Measurements from ENCODE around the gene CORO6.

The CORO6 gene

DNA sequence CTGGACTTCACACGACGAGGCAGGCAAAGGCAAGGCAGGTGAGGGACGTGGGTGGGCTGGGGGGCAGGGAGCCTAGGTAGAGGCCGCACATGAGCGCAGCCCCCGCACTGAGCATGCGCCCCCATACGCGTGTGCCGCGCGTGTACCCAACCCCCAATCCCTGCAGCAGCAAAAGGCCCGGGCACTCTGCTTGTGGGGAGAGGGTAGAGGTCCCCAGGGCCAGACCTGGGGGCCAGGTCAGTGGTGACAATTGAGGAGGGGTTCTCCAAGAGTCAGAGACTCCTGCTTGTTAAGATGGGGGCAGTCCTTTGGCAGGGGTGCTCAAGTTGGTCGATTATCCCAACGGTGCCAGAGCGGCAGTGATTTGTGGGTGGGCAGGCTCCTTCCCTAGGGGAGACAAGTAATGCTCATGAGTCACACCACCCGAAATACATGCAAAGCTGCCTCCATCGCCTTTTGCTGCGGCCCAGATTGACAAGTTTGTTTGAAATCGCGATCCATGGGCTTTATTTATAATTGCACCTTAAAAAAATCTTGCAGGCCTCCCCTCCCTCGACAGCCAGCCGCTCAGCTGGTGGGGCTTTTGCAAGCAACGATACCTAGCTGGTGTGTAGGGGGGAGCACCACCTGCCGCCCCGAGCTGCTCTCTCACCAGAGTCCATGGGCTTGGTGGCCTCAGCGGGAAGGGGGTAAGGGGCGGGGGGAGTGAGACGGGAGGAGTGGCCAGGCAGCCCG, 32.1 kb downstream of the CORO6 start:
- peak; percentile 39 for DNase-seq

DNA sequence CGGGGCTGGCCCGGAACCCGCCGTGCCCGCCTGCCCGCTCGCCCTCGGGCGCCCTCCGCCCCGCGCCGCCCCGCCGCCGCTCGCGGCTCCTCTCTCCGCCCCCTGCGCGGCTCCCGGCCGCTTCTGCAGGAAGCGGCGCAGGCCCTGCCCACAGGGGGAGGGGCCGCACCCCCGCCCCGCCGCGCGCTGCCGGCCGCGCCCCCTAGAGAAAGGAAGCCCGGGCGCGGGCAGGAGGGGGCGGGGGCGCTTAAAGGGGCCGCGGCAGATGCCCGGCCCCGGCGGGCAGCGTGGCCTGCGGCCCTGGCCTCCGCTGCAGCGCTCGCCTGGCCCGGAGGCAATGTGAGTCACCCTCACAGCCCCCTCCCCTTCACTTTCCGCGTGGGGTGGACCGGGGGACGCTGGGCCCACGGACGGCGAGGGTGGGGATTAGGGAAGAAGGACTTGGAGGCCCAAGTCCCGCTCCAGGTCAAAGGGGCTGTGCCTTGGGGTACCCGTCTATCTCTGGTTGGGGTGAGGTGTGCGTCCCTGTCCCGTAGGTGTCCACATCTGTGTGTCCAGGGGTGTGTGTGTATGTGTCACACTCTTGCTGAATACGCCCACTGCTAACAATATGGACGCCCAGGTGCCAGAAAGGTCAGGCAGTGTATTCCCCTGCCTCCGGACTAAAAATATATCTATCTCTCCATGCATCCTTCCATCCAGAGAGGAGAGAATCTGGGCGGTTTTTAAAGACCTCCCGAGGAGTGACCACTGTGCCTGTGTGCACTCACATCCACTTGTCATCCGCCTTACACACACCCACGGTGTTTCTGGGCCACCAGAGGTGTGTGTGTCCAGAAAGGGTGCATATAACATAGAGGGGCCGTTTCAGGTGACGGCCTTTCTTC, 32.9 kb downstream of the CORO6 start, which contains the start of gene GIT1:
TSS of gene GIT1 (minus strand) at position 125 of the 887 bp plus-strand sequence. CDS start 270 bp downstream, outside the sequence.
- peak; percentile 85 for DNase-seq

DNA sequence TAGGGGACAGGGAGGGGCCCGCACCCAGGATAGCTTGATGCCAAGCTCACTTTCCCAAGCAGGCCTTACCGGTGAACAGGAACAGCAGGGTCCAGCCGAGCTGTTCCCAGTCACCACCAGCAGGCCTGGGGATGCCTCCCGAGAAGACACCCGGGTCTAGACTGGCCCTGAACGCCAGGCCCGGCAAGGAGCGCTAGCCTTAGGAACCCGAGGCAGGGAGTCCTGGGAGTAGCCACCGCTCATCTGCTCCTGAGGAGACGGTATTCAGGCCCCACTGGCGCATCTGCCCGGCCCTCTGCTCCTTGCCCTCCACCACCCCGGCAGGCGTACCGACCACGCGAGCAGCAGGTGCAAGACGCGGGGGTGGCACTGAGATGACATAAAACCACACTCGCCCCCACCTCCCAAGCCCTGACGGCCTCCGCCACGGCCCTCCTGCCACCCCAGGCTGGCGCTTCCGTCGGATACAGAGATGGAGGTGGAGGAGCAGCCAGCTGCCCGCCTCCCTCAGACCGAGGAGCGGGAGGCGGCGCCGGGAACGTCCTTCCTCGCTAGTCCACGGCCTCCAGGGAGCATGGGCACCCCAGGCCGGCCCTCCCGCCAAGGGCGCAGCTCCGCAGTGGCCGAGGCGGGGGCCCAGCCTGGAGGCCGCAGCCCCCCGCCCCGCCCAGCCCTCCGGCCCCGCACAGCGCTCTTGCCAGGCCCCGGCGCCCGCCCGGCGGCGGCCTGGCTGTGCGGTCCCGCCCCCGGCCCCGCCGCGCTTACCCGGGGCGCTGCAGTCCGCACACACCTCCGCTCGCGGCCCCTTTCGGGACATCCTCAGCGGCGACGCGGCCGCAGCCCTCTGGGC, 33.9 kb downstream of the CORO6 start:
- peak; percentile 77 for DNase-seq

DNA sequence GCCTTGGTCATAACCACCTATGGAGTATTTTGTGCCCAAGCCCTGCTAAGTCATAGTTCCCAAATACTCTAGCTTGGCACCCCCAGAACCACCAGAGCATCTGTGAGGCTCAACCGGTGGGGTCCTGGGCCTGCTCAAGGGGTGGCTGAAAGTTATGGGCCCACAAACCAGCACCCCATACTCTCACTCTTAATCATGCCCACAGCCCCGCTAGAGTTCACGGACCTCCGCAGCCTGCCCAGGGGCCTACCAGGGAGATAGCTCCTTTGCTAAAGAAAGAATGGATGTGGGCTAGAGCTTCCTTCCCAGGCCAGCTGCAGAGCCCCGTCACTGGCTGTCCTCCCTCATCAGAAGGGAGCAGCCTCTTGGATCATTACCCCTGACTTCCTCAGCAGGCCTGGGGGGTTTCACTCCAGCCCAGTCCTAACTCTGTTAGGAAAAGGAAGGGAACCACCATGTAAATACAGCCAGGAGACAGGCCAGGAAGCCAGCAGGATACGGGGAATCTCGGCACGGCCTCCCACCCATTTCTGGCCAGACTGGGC, 34.6 kb downstream of the CORO6 start:
- peak; percentile 20 for DNase-seq

DNA sequence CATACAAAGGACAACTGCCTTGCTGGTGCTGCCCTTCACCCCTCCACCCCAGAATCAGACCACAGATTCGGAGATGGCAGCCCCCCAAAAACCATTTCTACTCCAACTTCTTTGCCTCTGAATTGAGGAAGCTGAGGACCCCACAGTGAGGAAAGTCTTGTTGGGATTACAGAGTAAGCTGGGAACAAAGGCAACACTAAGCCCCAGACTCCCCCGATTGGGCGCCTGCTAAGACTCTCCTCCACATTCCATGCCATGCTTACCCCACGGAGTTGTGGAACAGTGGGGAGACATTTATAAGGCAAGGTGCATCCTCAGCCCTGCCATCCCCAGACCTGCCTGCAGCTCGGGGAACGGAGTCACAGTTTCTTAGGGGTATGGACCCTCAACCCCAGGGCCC, 35.1 kb downstream of the CORO6 start:
- DNase-seq = no peak

DNA sequence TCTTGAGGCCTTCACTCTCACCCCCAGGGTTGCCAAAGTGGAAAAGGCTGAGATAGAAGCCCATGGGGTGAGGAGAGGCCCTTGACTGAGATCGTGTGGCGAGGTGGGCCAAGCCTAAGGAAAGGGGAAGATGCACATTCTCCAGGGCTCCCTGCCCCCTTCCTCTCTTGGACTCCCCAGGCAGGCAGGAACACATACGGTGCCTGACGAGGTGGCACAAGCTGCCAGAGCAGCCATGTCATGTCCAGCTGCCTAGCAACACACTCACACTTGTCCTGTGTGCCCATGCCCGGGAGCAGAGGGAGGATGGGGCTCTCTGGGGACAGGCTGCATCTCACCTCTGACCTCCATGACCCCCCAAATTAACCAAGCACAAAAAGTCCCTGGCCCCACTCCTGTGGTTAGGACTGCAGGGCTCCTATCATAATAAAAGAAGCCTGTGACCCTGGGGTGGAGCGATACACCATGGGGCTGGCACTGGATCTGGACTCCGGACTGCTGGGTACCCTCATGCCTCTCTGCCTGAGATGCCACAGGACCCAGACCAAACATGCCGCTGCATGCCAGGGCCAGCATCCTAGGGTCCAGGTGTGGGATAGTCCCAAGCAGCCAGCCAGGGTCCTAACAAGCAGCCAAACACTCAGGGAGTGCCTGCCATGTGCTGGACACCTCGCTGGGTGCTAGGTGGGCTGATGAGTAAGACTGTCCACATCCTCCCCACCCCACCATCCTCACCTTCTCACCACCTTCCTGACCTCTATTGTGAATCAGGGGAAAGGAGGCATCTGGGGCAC, 35.8 kb downstream of the CORO6 start:
- DNase-seq = no peak

DNA sequence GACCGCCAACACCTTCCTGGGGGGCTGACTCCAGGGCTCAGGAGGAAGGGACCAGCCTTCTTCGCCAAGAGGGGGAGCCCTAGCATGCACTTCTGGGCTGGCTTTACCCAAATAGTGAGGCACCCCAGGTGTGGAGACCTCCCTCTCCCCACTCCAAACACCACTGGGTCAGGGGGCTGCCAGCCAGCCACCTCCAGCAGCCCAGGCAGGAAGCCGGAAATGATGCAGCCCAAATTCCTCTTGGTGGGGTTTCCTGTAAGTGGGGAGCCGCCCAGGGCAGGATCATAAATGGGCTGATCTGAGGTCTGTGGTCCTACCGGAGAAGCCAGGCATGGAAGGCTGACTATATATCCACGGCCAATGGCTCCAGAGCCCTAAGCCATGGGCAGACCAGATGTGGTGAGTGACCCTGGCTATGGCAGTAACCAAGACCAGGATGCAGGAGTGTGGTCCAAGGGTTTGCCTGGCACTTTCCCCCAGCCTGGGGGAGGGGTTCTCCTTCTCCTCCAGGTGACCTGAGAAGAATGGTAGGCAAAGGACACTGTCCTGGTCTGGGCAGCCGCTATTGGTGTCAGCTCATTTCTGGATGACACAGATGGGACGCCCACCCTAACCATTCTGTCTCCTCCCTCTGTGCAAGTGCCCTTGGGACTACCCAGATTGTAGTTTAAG, 37.5 kb downstream of the CORO6 start:
- DNase-seq = peak; percentile 48

DNA sequence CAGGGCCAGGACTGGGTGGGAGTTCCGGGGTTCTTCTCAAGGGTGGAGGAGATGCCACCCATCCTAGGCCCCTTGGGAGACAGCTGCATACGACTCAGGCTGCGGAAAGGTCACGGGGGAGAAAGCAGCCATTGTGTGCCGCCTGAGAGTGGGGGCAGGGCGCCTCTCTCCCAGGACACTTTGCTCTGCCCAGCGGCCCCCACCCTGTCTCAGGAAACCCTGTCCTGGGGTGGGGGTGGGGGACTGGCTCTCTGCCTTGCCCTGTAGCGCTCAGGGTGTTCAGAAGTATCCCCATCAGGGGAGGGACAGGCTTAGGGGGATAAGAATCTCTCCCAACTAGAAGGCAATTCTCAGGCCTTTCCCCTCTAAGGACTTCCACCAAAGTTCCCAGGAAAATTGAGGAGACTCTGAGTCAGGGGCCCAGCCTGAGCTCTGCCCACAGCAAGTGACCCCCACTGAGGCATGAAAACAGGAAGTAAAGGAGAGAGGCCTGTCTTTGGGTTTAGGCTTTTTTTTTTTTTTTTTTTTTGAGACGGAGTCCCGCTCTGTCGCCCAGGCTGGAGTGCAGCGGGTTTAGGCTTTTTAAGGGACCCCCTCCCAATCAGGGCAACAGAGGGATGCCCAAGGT, 38.1 kb downstream of the CORO6 start:
- no peak for DNase-seq

DNA sequence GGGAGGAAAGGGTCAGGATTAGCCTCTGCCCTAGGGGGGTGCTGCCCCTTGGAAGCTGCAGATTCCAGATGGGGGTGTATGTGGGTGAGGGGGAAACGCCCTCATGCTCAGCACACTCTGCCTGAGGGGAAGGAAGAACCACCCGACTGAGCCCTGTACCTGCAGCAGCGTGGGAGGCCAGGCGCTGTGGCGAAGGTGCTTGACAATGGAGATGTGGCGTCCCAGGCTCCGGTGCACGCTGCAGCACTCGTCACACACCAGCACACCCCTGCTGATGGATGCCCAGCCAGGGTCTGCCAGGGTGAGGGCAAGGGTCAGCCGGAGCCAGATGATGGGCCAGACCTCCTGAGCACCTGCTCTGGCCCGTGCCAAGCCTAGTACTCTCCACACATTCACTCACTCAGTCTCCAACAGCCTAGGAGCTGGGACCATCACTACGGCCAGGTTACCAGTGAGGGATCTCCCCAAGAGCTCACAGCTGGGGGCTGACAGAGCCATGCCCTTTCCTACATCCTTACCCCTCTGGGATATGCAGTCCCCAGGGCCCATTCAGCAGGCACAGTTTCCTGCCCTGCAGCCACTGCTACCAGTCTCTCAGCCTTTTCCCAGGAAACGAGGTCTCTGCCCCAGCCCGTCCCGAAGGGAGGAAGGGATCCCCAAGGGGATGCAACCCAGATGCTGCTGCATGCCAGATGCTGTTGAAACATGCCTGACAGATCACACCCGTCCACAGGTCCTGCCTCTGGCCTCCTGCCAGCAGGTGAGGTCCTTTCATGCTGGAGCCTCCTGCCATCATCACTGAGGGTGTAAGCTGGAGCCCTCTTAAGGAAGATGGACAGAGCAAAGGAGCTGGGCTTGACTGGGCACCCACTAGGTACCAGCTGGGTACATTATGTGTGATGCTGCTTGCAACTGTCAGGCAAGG, 39.1 kb downstream of the CORO6 start:
- no peak for DNase-seq

DNA sequence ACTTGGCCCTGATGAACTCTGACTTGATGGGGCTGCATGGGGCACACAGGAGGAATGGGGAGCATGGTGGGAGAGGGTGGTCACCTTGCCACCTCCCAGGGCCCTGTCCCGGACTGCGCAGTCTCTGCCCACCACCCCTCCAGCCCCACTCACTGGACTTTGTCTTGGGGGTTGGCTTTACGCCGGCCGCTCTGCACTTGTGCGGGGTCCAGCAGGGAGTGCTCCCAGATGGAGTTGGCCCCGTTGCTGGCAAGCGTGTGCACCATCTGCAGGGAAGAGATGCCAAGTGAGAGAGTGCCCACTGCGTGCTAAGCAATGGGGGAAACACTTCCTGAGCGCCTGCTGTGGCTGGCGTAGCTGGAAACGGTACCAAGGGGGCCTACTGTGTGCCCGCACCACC, 39.9 kb downstream of the CORO6 start:
- DNase-seq = no peak

DNA sequence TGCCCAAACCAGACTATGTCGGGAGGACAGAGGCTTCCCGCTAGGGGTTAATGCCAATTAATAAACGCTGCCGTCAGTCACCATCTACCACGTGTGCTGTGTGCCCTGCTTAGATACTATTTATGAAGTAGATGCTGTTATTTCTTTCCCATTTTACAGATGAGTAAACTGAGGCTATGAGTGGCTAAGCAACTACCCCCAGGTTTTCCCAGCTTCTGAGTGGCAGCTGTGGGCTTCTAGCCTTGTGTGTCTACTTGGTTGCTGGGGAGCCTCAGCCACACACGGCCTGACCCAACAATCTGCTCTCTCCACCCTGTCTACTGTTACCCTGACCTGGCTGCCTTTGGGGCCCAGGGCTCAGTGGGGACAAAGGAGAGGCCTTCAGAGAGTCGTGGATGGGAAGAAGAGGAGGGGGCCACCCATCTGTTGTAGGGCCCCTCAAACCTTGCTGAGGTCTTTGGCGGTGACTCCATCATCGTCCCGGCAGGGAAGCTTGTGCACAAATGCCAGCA, 40.4 kb downstream of the CORO6 start:
- no peak for DNase-seq

DNA sequence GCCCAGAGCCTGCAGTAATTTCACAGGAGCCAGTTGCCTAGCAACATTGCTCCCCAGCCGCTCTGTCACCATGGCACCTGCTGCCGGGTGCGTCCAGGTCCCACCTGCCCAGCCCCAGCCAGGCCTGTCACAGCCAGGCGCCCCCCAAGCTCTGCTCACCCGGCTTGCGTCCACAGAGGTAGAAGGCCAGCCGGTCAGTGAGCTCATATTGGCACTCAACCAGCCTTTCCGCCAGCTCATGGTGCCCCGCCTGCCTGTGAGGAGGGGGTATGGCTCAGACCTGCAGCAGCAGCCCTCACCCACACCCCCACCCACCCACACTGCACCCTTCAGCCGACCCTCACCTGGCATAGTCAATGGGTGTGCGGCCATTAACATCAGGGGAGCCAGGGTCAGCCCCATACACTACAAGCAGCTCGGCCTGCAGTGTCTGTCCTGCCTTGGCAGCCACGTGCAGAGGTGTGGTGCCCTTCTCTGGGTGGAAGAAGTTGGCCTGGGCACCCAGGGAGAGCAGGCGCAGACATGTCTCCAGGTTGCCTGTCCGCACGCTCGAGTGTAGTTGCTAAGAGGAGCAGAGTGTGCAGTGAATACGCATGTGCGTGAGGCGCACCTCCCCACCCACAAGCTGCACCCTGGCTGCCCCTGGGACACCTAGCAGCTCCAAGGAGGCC, 41.0 kb downstream of the CORO6 start:
- no peak for DNase-seq

DNA sequence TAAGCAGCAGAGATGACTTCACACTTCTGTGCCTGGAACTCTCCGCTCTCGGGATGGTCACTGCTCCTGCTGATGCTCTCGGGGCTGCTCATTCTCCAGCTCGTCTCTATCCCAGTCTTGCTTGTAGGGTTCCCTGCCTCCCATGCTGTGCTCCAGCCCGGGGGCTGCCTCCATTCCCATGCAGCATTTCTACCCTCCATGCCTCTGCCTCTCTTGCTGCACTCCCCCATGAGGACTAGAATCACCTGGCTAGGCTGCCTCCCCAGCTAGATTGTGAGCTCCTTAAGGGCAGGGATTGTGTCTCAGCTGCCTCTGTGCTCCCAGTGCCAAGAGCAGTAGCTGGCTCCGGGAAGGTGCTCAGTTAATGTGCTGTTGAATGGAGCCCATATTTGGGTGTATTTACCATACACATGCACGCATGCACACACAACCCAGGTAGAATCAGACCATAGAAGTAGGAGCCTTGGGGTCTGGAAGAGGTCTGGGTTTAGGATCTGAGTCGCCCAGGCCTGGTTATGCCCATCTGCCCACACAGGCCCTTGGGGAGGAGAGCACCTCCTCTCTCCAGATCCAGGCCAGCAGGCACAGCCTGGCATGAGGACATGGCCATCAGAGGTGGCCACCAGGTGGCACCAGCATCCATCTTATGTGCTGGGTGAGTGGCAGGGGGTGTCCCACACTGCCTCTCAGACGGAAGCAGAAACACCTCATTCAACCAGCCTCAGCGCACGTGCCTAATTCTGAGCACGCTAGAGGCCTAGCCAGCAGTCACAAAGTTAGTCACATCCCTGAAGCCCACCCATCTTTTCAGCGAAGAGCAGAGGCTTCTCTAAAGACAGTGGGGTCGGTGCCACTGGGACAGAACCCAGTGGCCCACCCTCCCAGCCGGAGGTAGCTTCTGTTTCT, 42.6 kb downstream of the CORO6 start:
- peak; percentile 92 for DNase-seq

DNA sequence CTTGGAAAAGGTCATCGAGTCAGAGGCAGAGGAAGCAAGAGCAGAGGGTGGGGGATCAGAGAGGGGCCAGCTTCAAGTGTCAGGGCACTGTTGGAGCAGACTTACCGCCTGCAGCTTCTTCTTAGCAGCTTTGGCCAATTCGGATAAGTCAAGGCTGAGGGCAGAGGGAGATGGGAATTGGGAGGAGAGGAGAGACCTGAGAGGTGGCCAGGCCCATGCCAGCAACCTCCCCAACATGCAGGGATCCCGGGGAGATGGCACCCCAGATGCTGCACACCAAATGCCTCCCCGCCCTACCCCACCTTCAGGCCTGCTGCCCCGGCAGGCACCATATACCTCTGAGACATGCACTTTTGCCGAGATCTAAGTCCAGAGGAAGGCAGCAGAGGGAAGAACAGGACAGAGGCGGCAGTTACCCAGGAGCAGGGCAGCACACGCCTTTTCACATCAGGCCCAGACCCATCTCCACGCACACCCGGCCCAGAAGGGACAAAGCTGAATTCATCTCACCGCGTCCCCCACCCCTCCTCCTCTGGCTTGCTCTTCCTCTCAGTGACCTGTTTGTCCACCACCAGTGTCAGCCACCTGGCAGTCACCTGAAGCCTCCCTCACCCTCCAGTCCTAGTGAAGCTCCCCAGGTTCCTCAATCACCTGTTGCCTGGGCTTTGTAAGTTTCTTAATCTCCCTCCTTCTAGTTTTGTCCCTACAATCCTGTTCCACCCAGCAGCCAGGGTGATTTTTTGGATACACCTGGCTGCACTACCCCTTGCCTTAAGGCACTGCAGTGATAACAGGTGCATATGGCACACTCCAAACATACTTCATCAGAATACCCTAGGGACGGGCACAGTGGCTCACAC, 43.9 kb downstream of the CORO6 start:
- no peak for DNase-seq

DNA sequence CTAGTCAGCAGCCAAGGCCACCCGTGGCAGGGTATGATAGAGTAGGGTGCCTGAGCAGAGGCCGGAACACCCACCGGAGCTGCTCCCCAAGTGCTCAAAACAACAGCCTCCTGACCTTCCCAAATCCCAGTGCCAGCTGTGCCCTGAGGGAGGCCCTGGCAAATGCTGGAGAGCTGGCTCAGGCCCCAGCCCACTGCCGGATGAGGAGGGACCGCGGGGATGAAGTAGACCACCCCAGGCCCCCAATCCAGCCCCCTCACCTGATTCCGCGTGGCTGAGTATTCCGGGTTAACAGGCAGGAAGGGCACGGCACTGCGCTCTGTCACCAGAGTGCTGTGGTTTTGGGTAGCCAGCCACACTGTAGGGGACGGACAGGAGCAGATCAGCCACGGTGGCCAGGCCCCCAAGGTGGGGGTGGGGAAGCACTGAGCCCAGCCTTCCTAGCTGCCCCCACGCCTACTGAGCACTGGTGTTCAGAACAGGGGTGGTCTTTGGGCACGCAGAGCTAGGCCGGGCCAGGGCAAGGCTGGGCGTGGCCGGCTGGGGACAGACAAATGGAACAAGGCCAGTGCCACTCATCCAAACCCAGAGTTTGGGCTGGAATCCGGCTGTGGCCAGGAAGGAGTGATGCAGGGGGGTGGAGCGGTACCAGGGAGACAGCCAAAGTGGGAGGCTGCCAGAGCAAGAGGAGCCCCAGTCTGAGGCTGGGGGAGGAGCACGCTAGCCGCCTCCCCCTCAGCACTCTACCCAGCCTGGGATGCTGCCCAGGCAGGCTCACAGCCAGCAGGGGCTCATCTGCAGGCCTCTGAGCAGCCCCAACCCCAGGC, 45.1 kb downstream of the CORO6 start:
- DNase-seq = peak; percentile 17

DNA sequence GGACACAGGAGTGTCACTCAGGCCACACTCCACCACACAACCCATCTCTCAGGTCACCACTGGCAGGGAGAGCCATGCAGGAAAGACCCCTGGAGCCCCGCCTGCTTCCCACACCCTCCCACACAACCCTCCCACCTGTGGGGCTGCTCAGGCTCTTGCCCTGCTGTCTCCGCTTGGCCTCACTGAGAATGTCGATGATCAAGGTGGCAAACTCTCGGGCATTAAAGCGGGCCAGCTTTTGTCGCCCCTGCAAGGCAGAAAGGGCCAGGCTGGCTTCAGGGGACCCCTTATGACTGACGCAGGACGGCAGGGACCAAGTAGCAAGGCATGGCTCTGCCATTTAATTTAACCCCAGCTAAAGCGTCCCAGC, 45.7 kb downstream of the CORO6 start:
- DNase-seq = no peak
